ENCODE measurements around the gene ONECUT1.

DNA sequence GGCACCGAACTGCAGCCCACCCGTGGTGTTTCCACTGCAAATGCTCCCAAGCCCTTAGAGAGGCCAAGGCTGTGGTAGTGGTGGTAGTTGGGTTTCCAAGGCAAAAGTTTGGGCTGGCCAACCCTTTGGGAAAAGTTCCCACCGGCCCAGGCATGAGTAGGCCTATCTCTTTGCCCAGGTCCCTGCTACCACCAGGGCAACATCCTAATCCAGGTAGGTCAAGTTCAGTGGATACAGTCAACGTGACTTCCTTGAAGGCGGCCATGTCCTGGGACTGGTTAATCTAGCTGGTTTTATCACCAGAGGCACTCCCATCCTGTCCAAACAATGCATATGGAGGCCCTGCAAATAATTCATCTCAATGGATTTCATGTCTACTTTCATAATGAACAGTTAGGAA, 1.6 kb upstream of the ONECUT1 start:
- TF ChIP-seq CTCF (IDR thresholded peaks at IDR 0.05 in 4 of 5, conservative IDR thresholded peaks at IDR 0.05 in 1 of 5) (no peak), POLR2A (IDR thresholded peaks at IDR 0.05) (no peak)

Measured in gastrocnemius medialis (tissue), 4 donors.